ENCODE results near the gene KRT15.

The KRT15 gene

DNA sequence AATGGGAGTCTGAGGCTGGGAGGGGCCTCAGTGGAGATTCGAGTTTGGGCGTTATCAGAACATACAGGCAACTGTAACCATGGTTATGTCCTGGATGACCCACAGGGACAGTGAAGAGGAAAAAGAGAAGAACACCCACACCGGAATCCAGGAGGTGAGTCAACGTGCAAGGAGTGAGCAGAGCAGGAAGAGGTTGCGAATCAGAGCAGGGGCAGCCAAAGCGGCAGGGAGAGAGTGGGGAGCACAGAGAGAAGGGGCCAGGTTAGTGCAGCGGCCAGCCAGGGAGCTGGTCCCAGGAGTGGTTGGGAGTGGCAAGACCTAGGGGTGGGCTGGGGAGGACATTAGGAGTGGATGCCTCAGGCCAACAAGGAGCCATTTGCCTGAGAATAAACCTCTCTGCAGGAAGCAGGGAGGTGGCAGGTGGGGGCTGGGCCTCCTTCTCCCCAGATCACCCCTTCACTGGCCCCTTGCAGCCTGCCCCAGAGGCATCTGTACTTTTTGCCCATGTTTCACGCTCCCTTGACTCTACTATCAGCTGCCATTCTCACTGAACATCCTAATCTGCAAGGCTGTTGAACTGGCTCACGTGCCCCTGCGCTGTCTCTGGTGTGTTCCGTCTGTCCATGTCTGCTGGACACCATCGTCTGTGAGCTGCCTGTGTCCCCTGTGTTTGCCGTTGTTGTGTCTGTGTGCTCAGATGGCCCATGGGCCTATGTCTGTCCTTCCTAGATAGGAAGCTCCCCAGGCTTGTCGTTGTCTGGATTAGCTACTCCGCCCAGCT, 18.4 kb downstream of the KRT15 start:
- no peak for DNase-seq

DNA sequence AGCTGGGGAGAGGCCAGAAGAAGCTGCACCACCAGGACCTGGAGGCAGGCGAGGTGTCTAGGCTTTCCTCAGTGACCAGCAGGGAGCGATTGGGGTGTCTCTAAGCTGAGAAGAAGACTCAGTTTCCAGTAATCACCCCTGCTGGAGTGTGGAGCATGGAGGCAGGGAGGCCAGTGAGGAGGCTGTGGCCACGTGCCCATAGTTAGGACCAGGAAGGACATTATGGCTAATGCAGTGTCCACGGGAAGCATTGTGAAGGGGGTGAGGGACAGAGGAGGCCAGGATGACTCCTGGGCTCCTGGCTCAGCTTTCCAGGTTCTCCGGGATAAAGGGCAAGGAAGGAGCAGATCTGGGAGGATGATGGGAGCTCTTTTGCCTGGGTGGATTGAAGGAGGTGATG, 19.0 kb downstream of the KRT15 start:
- no peak for DNase-seq

DNA sequence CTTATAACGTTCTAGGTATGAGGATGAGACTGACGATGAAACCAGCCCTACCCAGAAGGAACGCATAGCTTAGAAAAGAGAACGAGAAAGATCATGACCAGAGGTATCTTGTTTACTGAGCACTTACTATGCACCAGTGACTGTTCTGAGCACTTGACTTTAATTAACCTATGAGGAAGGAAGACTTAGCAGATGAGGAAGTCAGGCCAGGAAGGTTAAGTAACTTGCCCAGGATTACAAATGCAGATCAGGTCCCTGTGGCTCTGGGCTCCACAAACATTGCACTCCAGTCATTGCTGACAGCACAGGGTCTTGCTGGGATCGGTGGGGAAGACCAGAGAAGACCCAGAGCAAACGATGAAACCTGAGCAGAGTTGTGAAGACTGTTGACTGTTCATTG, 20.4 kb downstream of the KRT15 start:
- peak; percentile 15 for DNase-seq

DNA sequence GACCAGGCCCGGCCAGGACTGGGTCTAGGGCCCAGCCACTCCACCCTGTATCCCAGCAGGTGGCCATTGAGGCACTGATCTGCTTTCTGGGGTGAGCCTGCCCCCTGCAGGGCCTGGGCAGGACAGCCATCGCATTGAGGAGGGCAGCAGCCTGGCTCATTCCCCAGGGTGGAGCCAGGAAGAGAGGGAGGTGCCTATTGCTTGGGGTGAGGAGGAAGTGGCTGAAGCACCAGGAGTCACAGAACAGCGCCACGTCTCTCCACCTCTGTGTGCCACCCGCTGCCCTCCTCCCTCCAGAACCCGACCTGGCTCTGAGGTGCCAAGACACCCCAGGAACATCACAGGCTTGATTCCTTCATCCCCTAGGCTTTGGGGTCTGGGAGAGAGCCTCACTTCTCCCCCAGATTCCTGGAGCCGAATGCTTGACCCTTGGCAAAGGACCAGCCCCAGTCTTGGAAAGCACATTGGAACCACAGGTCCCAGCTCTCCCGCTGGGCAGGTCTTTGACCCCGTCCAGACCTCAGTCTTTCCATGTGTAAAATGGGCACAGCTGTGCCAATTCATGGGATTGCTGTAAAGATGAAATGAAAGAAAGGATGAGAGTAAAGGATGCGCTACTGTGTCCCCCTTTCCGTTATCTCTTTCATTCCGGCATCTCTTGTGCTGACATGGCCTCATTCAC, 21.7 kb downstream of the KRT15 start:
- no peak for DNase-seq

DNA sequence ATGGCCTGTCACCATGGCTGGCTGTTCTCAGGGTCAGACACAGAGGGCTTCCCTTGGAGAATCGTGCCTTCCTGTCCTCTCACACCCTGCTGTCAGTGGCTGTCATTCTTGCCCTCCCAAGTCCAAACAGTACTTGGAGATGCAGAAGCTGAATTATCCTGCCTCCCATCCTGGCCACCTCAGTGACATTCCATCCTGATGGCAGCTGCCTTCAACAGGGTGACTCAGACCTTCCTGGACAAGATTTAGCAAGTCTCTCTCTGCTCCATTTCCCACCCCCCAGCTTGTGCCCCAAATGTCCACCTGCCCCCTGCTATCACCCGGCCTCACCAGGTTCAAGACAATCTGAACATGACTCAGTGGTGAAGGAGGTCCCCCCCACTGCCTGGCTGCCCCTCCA, 24.2 kb downstream of the KRT15 start:
- DNase-seq: no peak

DNA sequence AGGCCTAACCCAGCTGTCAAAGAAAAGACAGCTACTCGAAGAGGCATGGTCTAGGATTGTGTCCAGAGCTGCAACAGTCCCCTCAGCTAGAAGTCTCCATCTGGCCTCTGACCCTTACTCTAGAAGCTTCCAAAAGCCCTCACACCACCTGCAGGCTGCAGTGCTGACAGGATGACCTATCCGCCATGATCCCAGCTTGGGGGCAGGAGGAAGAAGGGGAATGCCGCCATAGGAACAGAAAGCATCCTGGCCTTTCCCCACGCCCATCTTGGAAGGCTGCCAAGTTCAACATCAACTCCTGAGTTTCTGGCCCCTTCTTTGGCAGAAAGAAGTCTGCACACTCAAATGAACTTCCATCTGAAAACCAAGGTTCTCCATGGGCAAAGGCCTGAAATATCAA, 25.9 kb downstream of the KRT15 start:
- DNase-seq: no peak

DNA sequence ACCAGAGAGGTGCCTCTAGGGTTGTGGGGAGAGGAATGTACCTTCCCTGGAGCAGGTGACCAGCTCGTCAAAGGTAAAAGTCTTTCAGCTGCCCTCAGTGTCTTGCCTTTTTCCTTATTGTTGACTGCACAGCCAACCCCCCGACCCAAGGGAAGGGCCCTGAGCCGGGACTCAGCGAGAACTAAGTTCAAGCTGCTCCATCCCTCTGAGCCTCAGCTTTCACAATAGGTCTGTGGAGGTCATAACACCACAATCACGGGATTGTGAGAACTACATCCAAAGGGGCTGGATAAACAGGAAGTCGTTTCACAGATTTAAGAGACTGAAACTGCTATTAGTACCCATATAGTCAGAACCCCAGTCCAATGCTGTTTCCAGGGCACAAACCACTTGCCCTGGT, 26.3 kb downstream of the KRT15 start:
- no peak for DNase-seq

DNA sequence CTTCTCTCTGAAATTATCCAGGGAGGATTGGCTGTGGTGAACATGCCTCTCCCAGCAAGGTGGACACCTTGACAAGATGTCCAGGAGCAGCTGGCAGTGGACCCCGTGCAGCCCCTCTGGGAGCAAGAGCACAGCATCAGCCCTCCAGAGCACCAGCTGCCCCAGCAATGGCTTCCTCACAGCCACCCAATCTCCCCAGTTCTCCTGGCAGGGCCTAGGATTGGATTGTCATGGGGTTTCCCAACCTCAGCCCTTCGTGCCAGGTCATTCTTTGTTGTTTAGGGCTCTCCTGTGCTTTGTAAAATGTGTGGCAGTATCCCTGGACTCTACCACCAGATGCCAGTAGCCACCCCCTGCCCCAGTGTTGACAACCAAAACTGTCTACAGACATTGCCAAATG, 27.2 kb downstream of the KRT15 start:
- no peak for DNase-seq

DNA sequence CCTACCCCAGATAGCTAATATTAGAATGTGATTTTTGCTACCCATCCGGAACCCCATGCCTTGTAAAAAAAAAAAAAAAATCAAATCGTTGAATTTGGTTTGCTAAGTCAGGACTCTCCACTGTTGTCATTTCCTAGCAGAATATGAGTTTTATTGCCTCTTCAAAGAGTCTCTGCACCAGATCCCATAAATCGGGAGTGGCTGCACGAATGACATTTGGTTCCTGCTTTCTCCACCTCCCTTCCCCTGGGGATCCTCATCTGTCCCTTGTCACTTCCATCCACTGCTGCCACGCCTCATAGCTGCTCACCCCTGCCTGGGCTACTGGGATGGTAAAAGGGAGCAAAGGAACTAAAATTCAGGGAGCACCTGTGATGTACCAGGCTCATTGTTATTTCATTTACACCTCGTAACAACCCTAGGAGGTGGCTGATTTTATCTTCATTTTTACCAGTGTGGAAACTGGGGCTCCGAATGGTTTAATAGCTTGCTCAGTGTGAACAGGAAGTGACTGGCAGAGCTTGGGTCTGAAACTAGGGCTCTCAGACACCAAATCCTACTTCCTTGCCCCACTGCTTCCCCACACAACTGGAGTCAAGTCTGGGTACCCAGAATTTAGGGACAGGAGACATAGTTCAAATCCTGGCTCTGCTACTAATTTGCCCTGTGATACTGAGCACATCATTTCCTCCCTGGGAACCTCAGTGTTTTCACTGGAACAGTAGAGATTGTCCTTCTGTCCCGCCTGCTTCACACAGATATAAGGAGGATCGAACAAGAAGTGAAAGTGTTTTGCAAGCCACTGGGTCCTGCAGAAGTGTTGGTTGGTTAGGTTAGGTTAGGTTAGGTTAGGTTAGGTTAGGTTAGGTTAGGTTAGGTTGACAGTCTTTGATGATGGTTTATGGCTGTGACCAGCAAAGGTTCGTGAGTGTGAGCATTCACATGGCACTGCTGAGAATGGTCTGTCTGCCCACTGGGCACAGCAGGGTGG, 28.4 kb downstream of the KRT15 start:
- no peak for DNase-seq

DNA sequence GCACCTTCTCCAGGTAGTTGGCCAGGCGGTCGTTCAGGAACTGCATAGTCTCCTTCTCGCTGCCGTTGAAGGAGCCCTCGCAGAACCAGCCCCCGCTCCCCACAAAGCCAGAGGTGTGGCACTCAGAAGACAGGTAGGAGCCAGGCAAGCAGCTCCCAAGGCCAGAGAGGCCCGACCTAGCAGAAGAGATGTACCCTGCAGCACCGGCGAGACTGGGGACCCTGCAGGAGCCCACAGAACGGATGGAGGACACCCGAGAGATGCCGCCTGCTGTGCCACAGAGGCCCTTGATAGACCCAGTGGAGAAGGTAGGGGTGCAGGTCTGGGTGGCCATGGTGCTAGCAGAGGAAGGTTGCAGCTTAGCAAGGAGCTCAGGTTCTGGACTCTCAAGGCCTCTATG, 29.2 kb downstream of the KRT15 start, which contains the start of gene KRT36:
Gene KRT36, minus strand, starts transcription at position 380 of the 400 bp plus-strand sequence. Its CDS starts 46 bp downstream, at position 334.
- DNase-seq: no peak

DNA sequence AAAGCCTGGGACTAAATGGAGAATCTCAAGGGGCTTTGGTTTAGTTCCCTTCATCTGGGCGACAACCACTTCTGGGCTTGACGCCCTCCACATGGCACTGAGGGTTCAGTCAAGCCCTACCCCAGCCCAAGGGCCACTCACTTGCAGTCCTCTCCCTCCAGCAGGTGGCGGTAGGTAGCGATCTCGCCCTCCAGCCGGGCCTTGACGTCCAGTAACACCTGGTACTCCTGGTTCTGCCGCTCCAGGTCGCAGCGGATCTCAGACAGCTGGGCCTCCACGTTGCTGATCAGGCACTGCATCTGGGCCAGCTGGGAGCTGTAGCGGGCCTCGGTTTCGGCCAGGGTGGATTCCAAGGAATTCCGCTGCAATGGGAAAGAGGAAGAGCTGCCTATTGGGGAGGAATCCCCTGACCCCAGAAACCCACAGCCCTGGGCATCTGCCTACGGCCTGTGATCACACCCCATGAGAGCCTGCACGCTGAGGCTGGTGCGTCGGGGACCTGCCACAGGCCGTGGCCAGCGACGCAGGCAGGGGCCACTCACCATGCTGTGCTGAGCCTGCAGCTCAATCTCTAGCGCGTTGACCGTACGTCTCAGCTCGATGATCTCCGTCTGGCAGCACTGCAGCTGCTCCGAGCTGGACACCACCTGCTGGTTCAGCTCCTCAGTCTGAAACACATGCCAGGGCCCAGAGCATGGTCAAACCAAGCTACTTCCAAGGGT, 31.7 kb downstream of the KRT15 start:
- no peak for DNase-seq

DNA sequence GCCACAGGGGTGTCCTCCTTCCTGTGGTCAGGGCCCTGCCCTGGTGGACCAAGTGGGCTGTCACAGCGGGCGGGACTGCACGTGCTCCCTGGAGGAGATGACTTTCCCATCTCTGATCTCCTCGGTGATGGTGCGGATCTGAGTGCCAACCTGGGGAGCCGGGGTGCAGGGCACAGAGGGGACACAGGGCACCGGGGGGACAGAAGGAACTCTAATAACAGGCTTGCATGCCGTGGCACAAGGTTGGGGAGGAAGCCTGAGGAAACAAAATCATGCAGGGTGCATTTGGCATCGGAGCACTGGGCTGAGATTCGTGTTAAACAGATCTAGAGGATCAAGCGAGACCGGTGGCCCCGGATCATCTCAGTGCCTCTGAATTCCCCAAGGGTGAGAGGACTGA, 32.4 kb downstream of the KRT15 start:
- DNase-seq: no peak

DNA sequence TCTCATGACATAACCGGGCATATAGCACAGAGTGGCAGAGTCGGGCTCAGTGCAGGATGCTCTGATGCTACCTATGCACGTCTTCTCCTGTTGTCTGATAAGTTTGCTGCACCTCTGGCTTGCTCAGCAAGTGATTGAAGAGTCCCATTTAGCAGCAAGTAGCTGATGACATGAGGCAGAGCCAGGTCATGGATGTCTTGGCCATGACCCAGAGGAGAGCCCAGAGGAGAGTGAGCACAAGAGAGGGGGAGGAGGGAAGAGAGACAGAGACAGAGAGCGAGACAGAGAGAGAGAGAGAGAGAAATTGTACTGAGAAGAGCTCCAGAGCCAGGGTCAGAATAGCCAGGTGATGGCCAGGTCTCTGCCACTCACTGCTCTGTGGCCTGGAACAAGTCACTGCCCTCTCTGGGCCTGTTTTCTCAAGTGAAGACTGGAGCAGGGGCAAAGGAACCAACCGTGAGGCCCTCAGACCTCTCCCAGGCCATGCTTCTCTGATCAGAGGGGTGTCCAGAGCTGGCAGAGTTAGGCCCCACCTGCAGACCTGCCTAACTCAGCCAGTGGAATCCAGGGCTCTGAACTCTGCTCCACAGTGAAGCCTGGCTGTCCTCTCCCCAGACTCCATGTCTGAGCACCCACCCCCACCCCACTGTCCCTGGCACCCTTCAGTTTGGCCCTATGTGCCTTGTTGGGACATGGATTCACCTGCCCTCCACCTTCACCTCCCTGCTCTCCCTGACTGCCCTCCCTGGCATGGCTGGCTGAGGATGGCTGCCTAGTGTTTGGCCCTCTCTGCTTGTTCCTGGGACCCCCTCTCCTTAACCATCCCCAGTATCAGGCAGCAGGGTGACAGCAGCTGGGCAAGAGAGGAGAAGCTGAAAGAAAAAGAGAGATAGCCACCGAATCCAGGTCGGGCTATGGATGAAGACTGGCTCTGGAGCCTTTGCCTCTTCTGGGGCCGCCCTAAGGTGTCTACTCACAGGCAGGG, 33.5 kb downstream of the KRT15 start:
- DNase-seq: no peak

DNA sequence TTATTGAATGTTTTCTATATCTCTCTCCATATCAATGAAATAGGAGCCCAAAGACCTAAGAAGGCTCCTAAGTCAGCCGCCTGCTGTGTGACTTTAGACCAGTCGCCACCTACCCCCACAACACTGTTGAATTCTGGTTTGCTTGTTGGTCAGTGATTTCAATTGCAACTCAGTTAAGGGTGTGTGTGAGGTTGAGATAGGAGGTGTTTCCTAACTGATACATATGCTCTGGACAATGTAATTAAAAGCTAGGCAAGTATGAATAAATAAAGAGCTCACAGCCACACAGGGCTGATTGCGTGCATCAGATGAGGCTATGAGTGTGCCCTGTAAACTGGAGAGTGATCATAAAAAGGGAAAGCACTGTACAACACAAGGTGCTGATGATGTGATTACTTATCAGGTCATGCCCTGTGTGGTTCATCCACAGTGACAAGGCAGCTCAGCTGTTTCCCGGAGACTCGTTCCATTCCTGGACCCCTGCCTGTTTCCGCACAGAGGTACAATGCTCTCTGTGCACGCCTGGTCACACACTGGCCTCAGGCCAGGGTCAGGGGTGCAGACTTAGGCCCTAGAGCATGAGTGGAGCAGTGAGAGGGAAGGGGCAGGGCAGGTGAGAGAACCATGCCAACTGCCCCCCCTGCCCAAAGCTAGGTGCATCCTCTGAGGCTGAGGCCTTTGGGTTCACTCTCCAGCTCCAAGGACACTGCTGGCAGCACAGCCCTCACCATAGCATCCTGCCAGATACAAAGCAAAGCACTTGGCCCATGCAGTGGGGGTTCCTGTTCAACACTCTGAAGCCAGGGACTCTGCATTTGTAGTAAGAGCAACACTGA, 34.5 kb downstream of the KRT15 start:
- no peak for DNase-seq

DNA sequence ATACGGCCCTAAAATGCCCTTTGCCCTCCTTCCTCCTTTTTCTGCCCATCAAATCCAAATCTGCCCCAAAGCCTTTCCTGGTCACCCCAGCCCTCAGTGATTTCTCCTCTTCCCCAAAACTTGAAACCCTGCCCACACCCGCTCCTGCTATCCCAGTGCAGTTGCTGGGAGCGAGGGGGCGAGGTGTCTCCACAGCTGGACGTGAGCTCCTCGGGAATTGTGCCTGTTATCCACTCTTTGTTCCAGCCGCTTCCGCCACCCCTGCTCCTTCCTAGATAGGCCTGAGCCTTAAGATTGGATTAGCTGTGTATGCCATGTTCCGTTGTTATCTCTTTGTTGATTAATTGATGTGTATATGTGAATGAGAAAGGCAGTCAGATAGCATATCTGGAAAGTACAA, 35.2 kb downstream of the KRT15 start:
- DNase-seq: no peak

DNA sequence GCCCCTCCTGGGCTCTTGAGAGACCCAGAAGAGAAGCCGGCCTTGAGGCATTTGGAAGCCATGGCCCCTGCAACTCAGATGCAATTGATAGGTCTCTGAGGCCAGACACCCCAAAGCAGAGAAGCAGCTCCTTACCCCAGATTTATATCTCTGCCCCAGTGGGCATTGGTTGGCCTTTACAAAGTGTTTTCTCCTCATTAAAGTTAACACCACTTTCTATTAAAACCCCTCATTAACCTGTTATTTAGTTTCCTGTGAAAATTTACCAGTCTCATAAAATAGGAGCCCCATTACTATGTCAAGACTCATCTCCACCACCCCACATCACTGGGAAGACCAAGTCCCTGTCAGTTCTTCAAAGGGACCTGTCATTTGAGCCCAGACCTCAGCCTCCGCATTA, 37.7 kb downstream of the KRT15 start, which contains the start of gene KRT35:
Gene KRT35, minus strand, starts transcription at position 116 of the 400 bp plus-strand sequence. Its CDS starts 54 bp downstream, at position 62.
- DNase-seq: no peak

DNA sequence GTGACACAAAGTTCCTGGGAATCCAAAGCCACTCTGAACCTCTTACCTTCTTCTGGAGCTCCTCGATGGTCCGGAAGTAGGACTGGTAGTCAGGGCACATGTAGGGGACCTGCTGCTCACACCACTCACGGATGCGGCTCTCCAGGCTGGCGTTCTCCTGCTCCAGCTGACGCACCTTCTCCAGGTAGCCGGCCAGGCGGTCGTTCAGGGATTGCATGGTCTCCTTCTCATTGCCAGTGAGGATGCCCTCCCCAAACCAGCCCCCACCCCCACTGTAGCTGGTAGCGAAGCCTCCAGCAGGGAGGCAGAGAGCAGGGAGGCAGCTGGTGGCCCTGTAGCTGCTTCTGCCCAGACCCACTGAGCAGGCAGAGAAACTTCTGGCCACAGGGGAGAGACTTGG, 38.1 kb downstream of the KRT15 start:
- DNase-seq: no peak

DNA sequence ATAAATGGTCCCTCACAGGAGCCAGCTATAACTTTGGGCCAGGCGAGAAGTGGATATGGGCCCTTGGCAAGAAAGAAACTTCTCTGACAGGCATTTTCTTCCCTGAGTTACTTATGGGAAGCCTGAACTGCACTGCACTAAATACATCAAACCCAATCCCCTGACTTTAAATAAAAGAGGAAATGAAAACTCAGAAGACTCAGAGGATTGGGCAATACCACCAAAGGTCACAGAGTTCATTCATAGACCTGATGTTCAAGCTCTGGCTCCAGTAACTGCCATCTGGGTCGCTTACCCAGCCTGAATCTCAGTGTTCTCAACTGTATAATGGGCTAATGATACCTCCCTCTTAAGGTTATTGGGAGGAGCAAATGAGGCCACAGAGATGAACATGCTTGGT, 38.6 kb downstream of the KRT15 start:
- DNase-seq: no peak

DNA sequence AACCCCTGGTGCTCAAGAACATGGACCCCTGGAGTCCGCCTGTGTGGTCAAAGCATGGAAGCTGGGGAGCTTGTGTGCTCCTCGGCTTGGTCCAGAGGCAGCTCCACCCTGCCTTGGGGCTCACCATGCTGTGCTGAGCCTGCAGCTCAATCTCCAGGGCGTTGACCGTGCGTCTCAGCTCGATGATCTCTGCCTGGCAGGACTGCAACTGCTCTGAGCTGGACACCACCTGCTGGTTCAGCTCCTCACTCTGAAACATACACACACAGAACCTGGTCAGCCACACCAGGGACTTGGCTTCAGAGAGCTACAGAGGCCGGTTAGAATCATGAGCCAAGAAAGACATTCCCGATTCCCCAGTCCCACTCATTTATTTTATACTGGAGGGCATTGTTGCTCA, 40.5 kb downstream of the KRT15 start:
- DNase-seq: no peak
